ENCODE measurements around the gene RPA1. TPM values are rescaled to one million over a fixed set of nuclear protein-coding genes. Genes with fewer than 3 reads are reported as not detected.

Gene RPA1
- total and polyA plus RNA-seq, 2 of the 8 experiments (the other 6 are each of a cell fraction or from before 2014, with no cell fraction given) = 79.1 to 194 TPM

DNA sequence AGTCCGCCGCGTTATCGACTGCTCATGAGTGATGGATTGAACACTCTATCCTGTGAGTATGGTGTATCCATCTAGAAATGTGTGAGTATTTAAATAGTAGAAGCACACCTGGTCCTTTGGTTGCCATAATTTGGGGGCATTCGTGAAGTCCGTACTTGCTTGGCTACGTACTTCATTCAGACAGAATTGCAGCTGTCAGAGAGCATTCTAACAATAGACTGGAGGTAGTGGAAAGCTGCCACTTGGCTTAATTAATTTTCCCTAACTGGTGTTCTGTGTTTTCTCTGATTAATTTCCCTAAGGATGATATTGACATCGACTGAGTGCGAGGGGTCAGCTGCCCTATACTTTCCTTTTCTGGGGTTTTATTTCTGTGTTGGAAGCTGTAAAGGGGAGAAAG is 14.1 kb downstream of the RPA1 start:
- H2BK120ac ChIP-seq (replicated peaks; ENCODE audit: low read depth, low read length) = no peak overlapping the region
- no peak overlapping the region for H3K18ac ChIP-seq (ENCODE audit: extremely low read depth, low read length)
- H3K79me1 ChIP-seq (ENCODE audit: low read depth, low read length) = no peaks in the 10 kb centered on the region; the same call in 1 of the 2 replicates
- H3K79me2 ChIP-seq (ENCODE audit: control insufficient read depth in 1 of 2, insufficient read depth in 2 of 2, low read length in 2 of 2) = peaks cover 0 to 31% of the 10 kb centered on the region in 2 experiments; a peak in 2 of 4 replicates
- FAIRE-seq = no peak
- no peak for DNase-seq (ENCODE audit: low read depth in 1 of 2, low spot score in 2 of 2)
- H2BK20ac ChIP-seq (ENCODE audit: low read length) = no peak overlapping the region
- no peak overlapping the region for H4K5ac ChIP-seq (ENCODE audit: insufficient read length, low read depth, low read length)
- no peak overlapping the region for H3K4me3 ChIP-seq (ENCODE audit: extremely low read depth in 1 of 4, insufficient read depth in 2 of 4, low read depth in 3 of 4, low read length in 4 of 4)
- H3K9me3 ChIP-seq (ENCODE audit: insufficient read depth in 2 of 2, low read depth in 1 of 2, low read length in 1 of 2) = no peaks in the 10 kb centered on the region
- H3K4me2 ChIP-seq (ENCODE audit: insufficient read depth in 1 of 2, low read depth in 2 of 2, low read length in 2 of 2) = no peak overlapping the region
- H2BK15ac ChIP-seq (ENCODE audit: low read length) = no peak overlapping the region
- ChIA-PET POLR2A (ENCODE audit: partially characterized antibody) (no interaction called here), CTCF (ENCODE audit: partially characterized antibody) (interaction anchor here (0.7 to 1.4 kb wide), 3 partner anchors 18 to 60 kb away, joined by 3 to 4 read pairs (median 3); no protein-coding TSS in a partner anchor)
- H3K14ac ChIP-seq (ENCODE audit: insufficient read length) = no peak overlapping the region
- 96% methylated on average over 9 of the region's 9 CpGs; no CpG with 5 or more reads in 1 of the 2 experiments for WGBS, 2 experiments (ENCODE audit: extremely low coverage in 1 of 2, insufficient coverage in 1 of 2, insufficient read length in 1 of 2, insufficient replicate concordance in 2 of 2, low coverage in 1 of 2, low lambda C conversion rate in 2 of 2, missing lambda C conversion rate in 1 of 2)
- H2BK12ac ChIP-seq (ENCODE audit: low read depth, low read length) = no peak overlapping the region
- no peaks in the 10 kb centered on the region for H3K23me2 ChIP-seq (ENCODE audit: low read depth, low read length)
- no peak overlapping the region for H3K56ac ChIP-seq (replicated peaks; ENCODE audit: insufficient read length, low read depth, low read length)
- H4K20me1 ChIP-seq (replicated peaks in 1 of 2; ENCODE audit: control insufficient read depth in 1 of 2, insufficient read depth in 2 of 2, low read length in 2 of 2) = peaks cover 0 to 6% of the 10 kb centered on the region in 2 experiments
- H3K4me1 ChIP-seq (replicated peaks in 1 of 4; ENCODE audit: control insufficient read depth in 3 of 4, insufficient read depth in 4 of 4, low read length in 3 of 4) = no peaks in the 10 kb centered on the region
- TF ChIP-seq TAF1 (IDR thresholded peaks at IDR 0.05; ENCODE audit: low read depth, low read length) (no peak), FOSL1 (IDR thresholded peaks at IDR 0.05; ENCODE audit: insufficient read depth, low read depth, low read length) (no peak), CHD1 (IDR thresholded peaks at IDR 0.05; ENCODE audit: low read depth, low read length) (no peak), SUZ12 (IDR thresholded peaks at IDR 0.05; ENCODE audit: low read length) (no peak), SIX5 (IDR thresholded peaks at IDR 0.05; ENCODE audit: low read depth, low read length) (no peak)
- TF ChIP-seq, protein P1, sequence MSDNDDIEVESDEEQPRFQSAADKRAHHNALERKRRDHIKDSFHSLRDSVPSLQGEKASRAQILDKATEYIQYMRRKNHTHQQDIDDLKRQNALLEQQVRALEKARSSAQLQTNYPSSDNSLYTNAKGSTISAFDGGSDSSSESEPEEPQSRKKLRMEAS (IDR thresholded peaks at IDR 0.05) = no peak
- TF ChIP-seq, protein P2, sequence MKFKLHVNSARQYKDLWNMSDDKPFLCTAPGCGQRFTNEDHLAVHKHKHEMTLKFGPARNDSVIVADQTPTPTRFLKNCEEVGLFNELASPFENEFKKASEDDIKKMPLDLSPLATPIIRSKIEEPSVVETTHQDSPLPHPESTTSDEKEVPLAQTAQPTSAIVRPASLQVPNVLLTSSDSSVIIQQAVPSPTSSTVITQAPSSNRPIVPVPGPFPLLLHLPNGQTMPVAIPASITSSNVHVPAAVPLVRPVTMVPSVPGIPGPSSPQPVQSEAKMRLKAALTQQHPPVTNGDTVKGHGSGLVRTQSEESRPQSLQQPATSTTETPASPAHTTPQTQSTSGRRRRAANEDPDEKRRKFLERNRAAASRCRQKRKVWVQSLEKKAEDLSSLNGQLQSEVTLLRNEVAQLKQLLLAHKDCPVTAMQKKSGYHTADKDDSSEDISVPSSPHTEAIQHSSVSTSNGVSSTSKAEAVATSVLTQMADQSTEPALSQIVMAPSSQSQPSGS (IDR thresholded peaks at IDR 0.05; ENCODE audit: low read length) = no peak
- no peak overlapping the region for H3K23ac ChIP-seq (ENCODE audit: insufficient read length)
- H3K27me3 ChIP-seq (replicated peaks in 1 of 4; ENCODE audit: control insufficient read depth in 3 of 4, extremely low read depth in 1 of 4, insufficient read depth in 3 of 4, low read length in 3 of 4) = no peaks in the 10 kb centered on the region
- H2AK5ac ChIP-seq (ENCODE audit: low read depth, low read length) = no peak overlapping the region
- no peak overlapping the region for H4K8ac ChIP-seq (ENCODE audit: extremely low read depth, insufficient read depth, low read length)
- no peak overlapping the region for H3K27ac ChIP-seq (ENCODE audit: low read depth, low read length)
- no peak overlapping the region for H4K91ac ChIP-seq (replicated peaks; ENCODE audit: insufficient read length, low read length)
- no peak overlapping the region for H3K4ac ChIP-seq (replicated peaks; ENCODE audit: insufficient read length, low read depth, low read length)
- H3K9ac ChIP-seq (replicated peaks in 1 of 4; ENCODE audit: extremely low read depth in 1 of 4, low read depth in 3 of 4, low read length in 3 of 4) = no peak overlapping the region
- no peak overlapping the region for H2BK5ac ChIP-seq (ENCODE audit: low read depth, low read length)
- H2AFZ ChIP-seq (ENCODE audit: low read length) = no peak overlapping the region
- peaks cover 14 to 45% (median 36%) of the 10 kb centered on the region in 4 experiments for H3K36me3 ChIP-seq (ENCODE audit: control insufficient read depth in 2 of 4, insufficient read depth in 4 of 4, low read length in 3 of 4)

Data from H1 (cell line).